ENCODE measurements around the gene TREML4. TPM values are rescaled to one million over a fixed set of nuclear protein-coding genes. Genes with fewer than 3 reads are reported as not detected.
"Not testable (repeated sequence)": the region's sequence is repeated elsewhere in the genome, so short reads cannot be mapped to it uniquely, and the experiment has no call there.

Gene TREML4
- total RNA-seq, 6 experiments from 2014 or later: 0.10 to 0.12 TPM; not detected in 4

DNA sequence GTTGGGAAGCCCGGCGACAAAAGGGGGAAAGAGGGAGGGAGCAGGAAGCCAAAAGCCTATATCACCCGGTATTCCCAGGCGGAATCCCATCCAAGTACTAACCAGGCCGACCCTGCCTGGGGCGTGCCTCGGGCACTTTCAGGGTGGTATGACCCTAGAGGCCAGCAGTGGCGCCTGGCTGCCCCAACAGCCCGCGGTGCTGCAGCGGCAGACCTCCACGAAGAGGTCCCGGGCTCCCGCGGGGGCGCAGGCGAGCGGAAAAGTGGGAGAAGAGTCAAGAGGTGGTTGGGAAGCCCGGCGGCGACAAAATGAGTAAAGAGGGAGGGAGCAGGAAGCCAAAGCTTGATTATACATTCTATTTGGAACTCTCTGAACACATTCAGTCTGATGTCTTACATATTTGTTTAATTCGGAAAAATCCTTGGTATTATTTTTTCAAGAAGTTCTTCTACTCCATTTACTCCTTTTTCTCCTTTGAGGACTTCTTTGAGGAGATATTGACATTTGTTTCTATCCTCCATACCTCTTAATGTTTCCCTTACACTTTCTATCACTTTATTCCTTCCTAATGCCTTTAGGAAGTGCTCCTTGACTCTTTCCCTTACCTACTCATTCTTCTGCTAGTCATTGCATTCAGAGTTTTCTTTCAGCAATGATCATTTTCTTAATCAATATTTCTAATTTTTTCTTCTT lies 11.5 kb downstream of the TREML4 start:
- TF ChIP-seq, protein P1, sequence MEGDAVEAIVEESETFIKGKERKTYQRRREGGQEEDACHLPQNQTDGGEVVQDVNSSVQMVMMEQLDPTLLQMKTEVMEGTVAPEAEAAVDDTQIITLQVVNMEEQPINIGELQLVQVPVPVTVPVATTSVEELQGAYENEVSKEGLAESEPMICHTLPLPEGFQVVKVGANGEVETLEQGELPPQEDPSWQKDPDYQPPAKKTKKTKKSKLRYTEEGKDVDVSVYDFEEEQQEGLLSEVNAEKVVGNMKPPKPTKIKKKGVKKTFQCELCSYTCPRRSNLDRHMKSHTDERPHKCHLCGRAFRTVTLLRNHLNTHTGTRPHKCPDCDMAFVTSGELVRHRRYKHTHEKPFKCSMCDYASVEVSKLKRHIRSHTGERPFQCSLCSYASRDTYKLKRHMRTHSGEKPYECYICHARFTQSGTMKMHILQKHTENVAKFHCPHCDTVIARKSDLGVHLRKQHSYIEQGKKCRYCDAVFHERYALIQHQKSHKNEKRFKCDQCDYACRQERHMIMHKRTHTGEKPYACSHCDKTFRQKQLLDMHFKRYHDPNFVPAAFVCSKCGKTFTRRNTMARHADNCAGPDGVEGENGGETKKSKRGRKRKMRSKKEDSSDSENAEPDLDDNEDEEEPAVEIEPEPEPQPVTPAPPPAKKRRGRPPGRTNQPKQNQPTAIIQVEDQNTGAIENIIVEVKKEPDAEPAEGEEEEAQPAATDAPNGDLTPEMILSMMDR (IDR thresholded peaks at IDR 0.05): no peak
- TF ChIP-seq POLR2A (IDR thresholded peaks at IDR 0.05): no peak
- Histone ChIP-seq H3K4me3 (no peak overlapping the region), H3K27me3 (peaks cover 0 to 5% of the 10 kb centered on the region in 2 donors), H3K4me1 (no peaks in the 10 kb centered on the region), H3K36me3 (no peaks in the 10 kb centered on the region), H3K27ac (no peak overlapping the region), H3K9me3 (no peaks in the 10 kb centered on the region)
- ATAC-seq (no peak), DNase-seq (no peak)
- intact Hi-C loops (cut with DNase I): no loop called here
- WGBS (ENCODE audit: insufficient coverage, low coverage, low lambda C conversion rate, missing lambda C conversion rate): 17% methylated on average over 17 of the region's 22 CpGs

GRCh38 chr6:41246529-41246928 lies 18.4 kb downstream of the TREML4 start:
- H3K4me1 ChIP-seq; H3K27me3 ChIP-seq; DNase-seq; H3K9me3 ChIP-seq; H3K4me3 ChIP-seq; ATAC-seq; H3K27ac ChIP-seq; intact Hi-C loops (cut with DNase I); H3K36me3 ChIP-seq: not testable (repeated sequence)
- 60% methylated on average over 4 of the region's 4 CpGs for WGBS (ENCODE audit: insufficient coverage, low coverage, low lambda C conversion rate, missing lambda C conversion rate)

- Histone ChIP-seq H3K4me3 (no peak overlapping the region), H3K36me3 (no peaks in the 10 kb centered on the region), H3K27me3 (no peaks in the 10 kb centered on the region), H3K27ac (no peak overlapping the region), H3K4me1 (no peaks in the 10 kb centered on the region), H3K9me3 (no peaks in the 10 kb centered on the region)
- DNase-seq (no peak), ATAC-seq (no peak)
- TF ChIP-seq POLR2A (IDR thresholded peaks at IDR 0.05): no peak
- TF ChIP-seq, protein P1 (IDR thresholded peaks at IDR 0.05): no peak
- intact Hi-C loops (cut with DNase I): no loop called here
- 50% methylated on average over 2 of the region's 9 CpGs for WGBS (ENCODE audit: insufficient coverage, low coverage, low lambda C conversion rate, missing lambda C conversion rate)
These were observed 19.2 kb downstream of the TREML4 start for GRCh38 chr6:41247288-41247865.

GRCh38 chr6:41247882-41248705 lies 19.9 kb downstream of the TREML4 start:
- Histone ChIP-seq H3K27me3 (no peaks in the 10 kb centered on the region), H3K36me3 (no peaks in the 10 kb centered on the region), H3K9me3 (no peaks in the 10 kb centered on the region), H3K27ac (no peak overlapping the region), H3K4me3 (no peak overlapping the region), H3K4me1 (no peaks in the 10 kb centered on the region)
- no peak for ATAC-seq
- 54% methylated on average over 7 of the region's 7 CpGs for WGBS (ENCODE audit: insufficient coverage, low coverage, low lambda C conversion rate, missing lambda C conversion rate)
- TF ChIP-seq POLR2A (IDR thresholded peaks at IDR 0.05): no peak
- TF ChIP-seq, protein P1 (IDR thresholded peaks at IDR 0.05): no peak
- intact Hi-C loops (cut with DNase I): no loop called here
- no peak for DNase-seq
